ENCODE data around the gene TRRAP. TPM values are rescaled to one million over a fixed set of nuclear protein-coding genes. Genes with fewer than 3 reads are reported as not detected.

Gene TRRAP
- total and polyA plus RNA-seq, 2 experiments from 2014 or later = 14.9 to 58.7 TPM

- Histone ChIP-seq H3K79me2 (replicated peaks; ENCODE audit: insufficient read depth) (no peaks in the 10 kb centered on the region), H3K27ac (ENCODE audit: low read depth) (no peak overlapping the region), H3K4me3 (no peak overlapping the region), H3F3A (replicated peaks; ENCODE audit: low read depth) (no peaks in the 10 kb centered on the region), H3K9me2 (ENCODE audit: insufficient read depth) (no peaks in the 10 kb centered on the region), H2AFZ (no peak overlapping the region), H3K27me3 (ENCODE audit: insufficient read depth) (no peaks in the 10 kb centered on the region), H3K4me2 (no peak overlapping the region), H3K36me3 (ENCODE audit: insufficient read depth) (peaks cover 31% of the 10 kb centered on the region), H4K20me1 (replicated peaks; ENCODE audit: insufficient read depth) (peaks cover 14% of the 10 kb centered on the region; the same call in 1 of the 2 replicates), H3K4me1 (ENCODE audit: insufficient read depth) (no peaks in the 10 kb centered on the region)
- H3K4me3 Mint-ChIP-seq = no peak overlapping the region
- peak; percentile 59 for ATAC-seq
- H3K27ac Mint-ChIP-seq = peak overlapping the region; percentile 69; the same call in 1 of the 2 replicates
- no peaks in the 10 kb centered on the region for H3K9me3 Mint-ChIP-seq
- H3K27me3 Mint-ChIP-seq (ENCODE audit: insufficient read depth, low read depth, poor library complexity) = no peaks in the 10 kb centered on the region
- peaks cover 11% of the 10 kb centered on the region for H3K4me1 Mint-ChIP-seq
- TF ChIP-seq EZH2 (IDR thresholded peaks at IDR 0.05; ENCODE audit: low read depth, unreplicated experiment) (no peak), ZNF462 (CRISPR knock-in tag; IDR thresholded peaks at IDR 0.05) (no peak), NANOG (IDR thresholded peaks at IDR 0.05; ENCODE audit: borderline replicate concordance) (no peak), CREB1 (CRISPR knock-in tag; IDR thresholded peaks at IDR 0.05; ENCODE audit: low read depth) (no peak), REST (IDR thresholded peaks at IDR 0.05; ENCODE audit: unreplicated experiment) (no peak), ZNF114 (CRISPR knock-in tag; IDR thresholded peaks at IDR 0.05) (no peak), JUNB (IDR thresholded peaks at IDR 0.05; ENCODE audit: unreplicated experiment) (no peak), CTCF (conservative IDR thresholded peaks at IDR 0.05; ENCODE audit: low read depth in 2 of 2) (no peak)
- TF ChIP-seq, protein P1, sequence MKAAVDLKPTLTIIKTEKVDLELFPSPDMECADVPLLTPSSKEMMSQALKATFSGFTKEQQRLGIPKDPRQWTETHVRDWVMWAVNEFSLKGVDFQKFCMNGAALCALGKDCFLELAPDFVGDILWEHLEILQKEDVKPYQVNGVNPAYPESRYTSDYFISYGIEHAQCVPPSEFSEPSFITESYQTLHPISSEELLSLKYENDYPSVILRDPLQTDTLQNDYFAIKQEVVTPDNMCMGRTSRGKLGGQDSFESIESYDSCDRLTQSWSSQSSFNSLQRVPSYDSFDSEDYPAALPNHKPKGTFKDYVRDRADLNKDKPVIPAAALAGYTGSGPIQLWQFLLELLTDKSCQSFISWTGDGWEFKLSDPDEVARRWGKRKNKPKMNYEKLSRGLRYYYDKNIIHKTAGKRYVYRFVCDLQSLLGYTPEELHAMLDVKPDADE (IDR thresholded peaks at IDR 0.05) = no peak
- H3K36me3 Mint-ChIP-seq (ENCODE audit: low read depth) = peaks cover 51% of the 10 kb centered on the region
- DNase-seq (ENCODE audit: low spot score) = no peak
These were observed 149.5 kb downstream of the TRRAP start for GRCh38 chr7:99027841-99028240.

Data from GM23338 (cell line).